ENCODE measurements around the gene ZNF827. TPM values are rescaled to one million over a fixed set of nuclear protein-coding genes. Genes with fewer than 3 reads are reported as not detected.
A peak's percentile ranks its signal among the peaks of the same experiment; 100 is the strongest.

The ZNF827 gene
- total and polyA plus RNA-seq, 2 of the 13 experiments (the other 11 are each of a cell fraction or from before 2014, with no cell fraction given) = 2.8 TPM

- no peak overlapping the region for H2AFZ ChIP-seq (ENCODE audit: low read length)
- CTCF ChIA-PET (ENCODE audit: low intra/inter-chr PET ratio, low total read pairs) = no interaction called here
- no peaks in the 10 kb centered on the region for H3K36me3 ChIP-seq (replicated peaks in 1 of 2; ENCODE audit: control insufficient read depth in 1 of 2, insufficient read depth in 2 of 2, low read length in 2 of 2)
- no peak overlapping the region for H3K9ac ChIP-seq (ENCODE audit: insufficient read depth, low read depth, low read length)
- DNase-seq (ENCODE audit: low spot score) = peak; percentile 7
- H3K27ac ChIP-seq (ENCODE audit: extremely low read length, insufficient read depth, low read length) = no peak overlapping the region
- no peaks in the 10 kb centered on the region for H3K27me3 ChIP-seq (ENCODE audit: control insufficient read depth in 1 of 2, insufficient read depth in 2 of 2, low read length in 2 of 2)
- intact Hi-C loops (cut with micrococcal nuclease; ENCODE audit: unreplicated experiment) (no loop called here), in situ Hi-C loops (cut with HindIII; ENCODE audit: extremely low pct_ligation_motif_present, low pct_unique_long_range_greater_than_20kb) (no loop called here)
- H3K9me3 ChIP-seq (ENCODE audit: low read length) = no peaks in the 10 kb centered on the region
- no TSS peak for BruUV-seq (replicated peaks)
- no peaks in the 10 kb centered on the region for H3K79me2 ChIP-seq (ENCODE audit: insufficient read depth, low read length)
- H3K4me1 ChIP-seq (ENCODE audit: insufficient read depth, low read length) = 0 out of 2 replicates have a peak, but pooled peaks cover 12% of the 10 kb centered on the region
- 75% methylated on average over 2 of the region's 2 CpGs for WGBS (ENCODE audit: low lambda C conversion rate)
- no peak overlapping the region for H3K4me3 ChIP-seq (replicated peaks in 1 of 3; ENCODE audit: insufficient read depth in 1 of 3, low read depth in 2 of 3, low read length in 3 of 3)
- POLR2A ChIA-PET = no interaction called here
- TF ChIP-seq SCMH1 (CRISPR knock-in tag; IDR thresholded peaks at IDR 0.05; ENCODE audit: borderline replicate concordance) = no peak
- TF ChIP-seq TBX3 (IDR thresholded peaks at IDR 0.05; ENCODE audit: borderline replicate concordance) = no peak
- no peak for TF ChIP-seq ZNF567 (CRISPR knock-in tag; IDR thresholded peaks at IDR 0.05; ENCODE audit: borderline replicate concordance)
- TF ChIP-seq HOMEZ (CRISPR knock-in tag; IDR thresholded peaks at IDR 0.05; ENCODE audit: low read depth) = no peak
- TF ChIP-seq ARHGAP35 (CRISPR knock-in tag; IDR thresholded peaks at IDR 0.05; ENCODE audit: borderline replicate concordance) = no peak
- no peak for TF ChIP-seq NR2F1 (CRISPR knock-in tag; IDR thresholded peaks at IDR 0.05)
- no peak for TF ChIP-seq KAT8 (CRISPR knock-in tag; IDR thresholded peaks at IDR 0.05)
- no peak for TF ChIP-seq ZNF652 (CRISPR knock-in tag; IDR thresholded peaks at IDR 0.05; ENCODE audit: borderline replicate concordance, low read depth)
- TF ChIP-seq CENPX (CRISPR knock-in tag; IDR thresholded peaks at IDR 0.05) = no peak
- no peak for TF ChIP-seq RBM22 (optimal IDR thresholded peaks at IDR 0.05; ENCODE audit: low read length)
- no peak for TF ChIP-seq ZNF350 (CRISPR knock-in tag; IDR thresholded peaks at IDR 0.05; ENCODE audit: borderline replicate concordance, low read depth)
- no peak for TF ChIP-seq ZNF83 (CRISPR knock-in tag; IDR thresholded peaks at IDR 0.05; ENCODE audit: borderline replicate concordance)
- TF ChIP-seq ZNF558 (CRISPR knock-in tag; IDR thresholded peaks at IDR 0.05; ENCODE audit: borderline replicate concordance) = no peak
- H4K20me1 ChIP-seq (ENCODE audit: insufficient read depth, low read length) = no peaks in the 10 kb centered on the region
- FAIRE-seq = no peak
- ATAC-seq = 0 out of 3 replicates have a peak, but pooled peaks have one; percentile 41
- H3K4me2 ChIP-seq (ENCODE audit: low read depth, low read length) = no peak overlapping the region
Measured at GRCh38 chr4:145785391-145786008, 153.1 kb downstream of the ZNF827 start.

Data from HepG2 (cell line).